Neutrophil (primary cell): ENCODE data around the gene PAK1.

Experiments
- H3K27ac ChIP-seq: fragments of 200-600 bp; sonication (generic); 2 replicates; pipeline ENCODE4 v1.5.1; 2016; ENCODE audit warnings: mild to moderate bottlenecking, moderate library complexity
- H3K27me3 ChIP-seq: fragments of 200-600 bp; sonication (generic); 2 replicates; pipeline ENCODE4 v1.6.0; 2016; ENCODE audit warnings: mild to moderate bottlenecking
- H3K36me3 ChIP-seq: fragments of 200-600 bp; sonication (generic); 2 replicates; pipeline ENCODE4 v1.5.1; 2017
- H3K4me1 ChIP-seq, 2 experiments: fragments of 200-600 bp in 1 of 2; sonication (generic) in 1 of 2; 1 replicate in 1 of 2; 2 replicates in 1 of 2; pipeline versions ENCODE4 v1.5.1 to v1.6.1; 2013 to 2016; ENCODE audit warnings: low read depth in 1 of 2, low read length in 1 of 2, mild to moderate bottlenecking in 1 of 2, moderate library complexity in 1 of 2; ENCODE audit not compliant: control insufficient read depth in 1 of 2, insufficient read depth in 1 of 2
- H3K4me3 ChIP-seq, 2 experiments: fragments of 200-600 bp in 1 of 2; sonication (generic) in 1 of 2; 1 replicate in 1 of 2; 2 replicates in 1 of 2; pipeline ENCODE4 v1.5.1; 2013 to 2016; ENCODE audit warnings: low read depth in 1 of 2, low read length in 1 of 2, mild to moderate bottlenecking in 1 of 2, moderate library complexity in 1 of 2
- H3K9me3 ChIP-seq: fragments of 200-600 bp; sonication (generic); 2 replicates; pipeline ENCODE4 v1.5.1; 2016
- CTCF ChIP-seq: fragments of 200-600 bp; sonication (generic); IDR thresholded peaks from 2 replicates; pipeline ENCODE4 v1.5.1; 2016; ENCODE audit warnings: antibody characterized with exemption

The PAK1 gene

GRCh38 chr11:77294040-77294439, 179.9 kb downstream of the PAK1 start:
- H3K4me1 ChIP-seq = no peaks in the 10 kb centered on the region
- TF ChIP-seq CTCF = no peak
- H3K9me3 ChIP-seq = no peaks in the 10 kb centered on the region
- no peak overlapping the region for H3K4me3 ChIP-seq
- no peaks in the 10 kb centered on the region for H3K36me3 ChIP-seq
- H3K27ac ChIP-seq = no peak overlapping the region
- H3K27me3 ChIP-seq = peaks cover 29% of the 10 kb centered on the region

- Histone ChIP-seq H3K4me1 (no peaks in the 10 kb centered on the region), H3K9me3 (no peaks in the 10 kb centered on the region), H3K4me3 (no peak overlapping the region), H3K27me3 (peaks cover 37% of the 10 kb centered on the region), H3K27ac (no peak overlapping the region), H3K36me3 (no peaks in the 10 kb centered on the region)
- TF ChIP-seq CTCF = no peak
These were observed 184.2 kb downstream of the PAK1 start for GRCh38 chr11:77289737-77290136.

DNA sequence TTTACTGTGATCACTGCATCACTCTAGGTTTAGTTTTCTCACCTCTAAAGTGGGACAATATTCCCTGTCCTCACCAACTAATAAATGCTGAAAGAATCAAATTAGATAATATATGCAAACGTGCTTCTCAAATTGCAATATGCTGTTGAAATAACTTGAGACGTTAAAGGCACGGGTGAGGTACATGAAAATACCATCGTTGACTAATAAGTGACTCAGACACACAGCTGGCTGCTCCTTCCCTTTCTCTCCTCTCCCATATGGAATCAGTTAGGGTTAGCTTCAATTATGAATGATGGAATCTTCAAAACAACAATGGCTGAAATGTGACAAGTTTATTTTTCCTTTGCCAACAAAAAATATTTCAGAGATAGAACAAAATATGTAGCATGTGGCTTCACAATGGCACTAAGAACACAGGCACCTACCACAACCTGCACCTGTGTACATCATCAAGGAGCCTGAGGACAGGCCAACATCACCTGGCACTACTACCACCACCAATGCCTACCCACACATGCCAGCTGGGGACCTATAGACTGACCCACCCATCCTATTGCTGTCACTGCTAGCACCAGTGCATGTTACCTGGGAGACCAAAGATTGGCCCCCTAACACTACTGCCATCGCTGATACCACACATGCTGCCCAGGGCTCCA, 186.2 kb downstream of the PAK1 start:
- no peaks in the 10 kb centered on the region for H3K9me3 ChIP-seq
- no peaks in the 10 kb centered on the region for H3K4me1 ChIP-seq
- peaks cover 31% of the 10 kb centered on the region for H3K27me3 ChIP-seq
- no peak overlapping the region for H3K4me3 ChIP-seq
- H3K36me3 ChIP-seq = no peaks in the 10 kb centered on the region
- no peak overlapping the region for H3K27ac ChIP-seq
- no peak for TF ChIP-seq CTCF

DNA sequence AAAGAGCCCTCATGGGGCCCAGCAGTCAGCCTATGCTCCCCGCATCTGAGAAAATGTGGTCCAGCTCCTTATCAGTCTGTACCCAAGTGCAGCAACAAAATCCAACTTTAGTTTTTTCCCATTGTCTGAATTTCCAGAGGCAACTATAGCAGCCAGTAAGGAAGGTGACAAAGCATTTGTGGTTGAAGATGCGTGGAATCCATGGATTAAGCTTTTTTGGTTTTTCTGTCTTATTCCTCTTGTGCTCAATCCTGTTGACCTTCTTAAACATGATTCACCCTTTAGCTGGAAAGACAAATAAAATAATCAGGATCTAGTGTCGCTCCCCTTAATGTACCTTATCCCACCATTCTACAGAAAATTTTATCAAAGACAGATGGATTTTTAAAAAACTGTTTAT, 186.8 kb downstream of the PAK1 start:
- no peaks in the 10 kb centered on the region for H3K9me3 ChIP-seq
- H3K27ac ChIP-seq = no peak overlapping the region
- no peaks in the 10 kb centered on the region for H3K4me1 ChIP-seq
- H3K36me3 ChIP-seq = no peaks in the 10 kb centered on the region
- H3K4me3 ChIP-seq = no peak overlapping the region
- peaks cover 30% of the 10 kb centered on the region for H3K27me3 ChIP-seq
- no peak for TF ChIP-seq CTCF

- Histone ChIP-seq H3K9me3 (no peaks in the 10 kb centered on the region), H3K4me1 (no peaks in the 10 kb centered on the region), H3K36me3 (no peaks in the 10 kb centered on the region), H3K27ac (no peak overlapping the region), H3K27me3 (peaks cover 10% of the 10 kb centered on the region), H3K4me3 (no peak overlapping the region)
- no peak for TF ChIP-seq CTCF
These were observed 189.1 kb downstream of the PAK1 start for GRCh38 chr11:77284476-77285468.
